NCI-H226 (cell line): ENCODE data around the gene PRR35.

Experiments used
- DNase-seq: peaks from one replicate; pipeline ENCODE4 v3.0.0-alpha.2; 2015

PRR35 gene

GRCh38 chr16:528111-529011, 31.8 kb upstream of the PRR35 start:
- peak; percentile 94 for DNase-seq

GRCh38 chr16:529012-529575, 31.1 kb upstream of the PRR35 start:
- DNase-seq = no peak

DNA sequence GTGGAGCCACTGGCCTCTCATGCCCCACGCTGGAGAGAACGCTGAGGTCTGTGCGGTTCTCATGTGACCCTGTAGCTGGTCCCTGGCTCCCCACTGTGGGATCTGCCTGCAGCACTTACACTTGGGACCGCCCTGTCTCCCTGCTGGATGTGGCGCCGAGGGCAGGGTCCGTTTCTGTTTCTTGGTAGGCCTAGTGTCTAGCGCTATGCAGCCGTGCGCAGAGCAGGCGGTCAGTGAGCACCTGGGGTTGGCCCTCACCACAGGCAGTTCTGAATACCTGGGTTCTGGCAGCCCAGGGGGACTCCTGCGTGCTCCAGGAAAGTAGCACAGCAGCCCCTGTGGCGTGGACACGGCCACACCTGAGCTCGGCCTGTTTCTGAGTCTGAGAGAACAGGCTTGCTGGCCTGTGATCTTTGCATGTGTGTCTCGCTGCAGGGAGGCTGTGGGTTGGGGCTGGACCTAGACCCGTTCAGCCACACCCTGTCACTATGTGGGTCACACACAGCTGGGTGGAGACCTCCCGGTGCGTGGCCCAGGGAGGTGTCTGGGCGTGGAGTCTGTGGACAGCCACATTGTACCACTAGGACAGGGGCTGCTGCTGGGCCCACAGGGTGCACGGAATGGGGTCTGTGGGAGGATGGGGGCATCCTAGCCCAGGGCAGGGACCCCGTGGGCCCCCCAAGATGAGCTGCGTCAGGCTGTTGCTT, 29.9 kb upstream of the PRR35 start:
- DNase-seq = no peak

GRCh38 chr16:531494-532125, 28.6 kb upstream of the PRR35 start:
- no peak for DNase-seq

- DNase-seq = no peak
Measured at GRCh38 chr16:533391-534123, 26.6 kb upstream of the PRR35 start.

DNA sequence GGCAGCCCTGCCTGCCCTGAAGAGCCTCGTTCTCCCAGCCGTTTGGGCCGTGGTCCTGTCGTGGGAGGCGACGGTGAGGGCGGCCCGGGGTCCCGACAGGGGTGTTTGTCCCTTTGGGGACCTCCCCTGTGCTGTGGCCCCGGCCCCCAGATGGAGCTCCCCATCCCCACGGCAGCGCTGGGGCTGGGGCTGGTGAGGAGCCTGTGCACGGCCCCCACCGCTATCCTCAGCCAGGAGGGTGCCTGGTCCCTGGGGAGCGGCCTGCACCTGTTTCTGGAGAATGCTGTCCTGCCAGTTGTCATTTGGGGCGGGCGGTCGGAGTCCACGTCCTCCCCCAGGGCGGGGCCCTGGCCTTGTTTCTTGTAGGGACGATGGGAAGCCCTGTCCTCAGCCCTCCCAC, 26.1 kb upstream of the PRR35 start:
- DNase-seq = no peak

GRCh38 chr16:534856-535445, 25.2 kb upstream of the PRR35 start:
- no peak for DNase-seq

- peak; percentile 27 for DNase-seq
Measured at GRCh38 chr16:535446-536405, 24.5 kb upstream of the PRR35 start.

- no peak for DNase-seq
Measured at GRCh38 chr16:536746-537145, 23.4 kb upstream of the PRR35 start.

DNA sequence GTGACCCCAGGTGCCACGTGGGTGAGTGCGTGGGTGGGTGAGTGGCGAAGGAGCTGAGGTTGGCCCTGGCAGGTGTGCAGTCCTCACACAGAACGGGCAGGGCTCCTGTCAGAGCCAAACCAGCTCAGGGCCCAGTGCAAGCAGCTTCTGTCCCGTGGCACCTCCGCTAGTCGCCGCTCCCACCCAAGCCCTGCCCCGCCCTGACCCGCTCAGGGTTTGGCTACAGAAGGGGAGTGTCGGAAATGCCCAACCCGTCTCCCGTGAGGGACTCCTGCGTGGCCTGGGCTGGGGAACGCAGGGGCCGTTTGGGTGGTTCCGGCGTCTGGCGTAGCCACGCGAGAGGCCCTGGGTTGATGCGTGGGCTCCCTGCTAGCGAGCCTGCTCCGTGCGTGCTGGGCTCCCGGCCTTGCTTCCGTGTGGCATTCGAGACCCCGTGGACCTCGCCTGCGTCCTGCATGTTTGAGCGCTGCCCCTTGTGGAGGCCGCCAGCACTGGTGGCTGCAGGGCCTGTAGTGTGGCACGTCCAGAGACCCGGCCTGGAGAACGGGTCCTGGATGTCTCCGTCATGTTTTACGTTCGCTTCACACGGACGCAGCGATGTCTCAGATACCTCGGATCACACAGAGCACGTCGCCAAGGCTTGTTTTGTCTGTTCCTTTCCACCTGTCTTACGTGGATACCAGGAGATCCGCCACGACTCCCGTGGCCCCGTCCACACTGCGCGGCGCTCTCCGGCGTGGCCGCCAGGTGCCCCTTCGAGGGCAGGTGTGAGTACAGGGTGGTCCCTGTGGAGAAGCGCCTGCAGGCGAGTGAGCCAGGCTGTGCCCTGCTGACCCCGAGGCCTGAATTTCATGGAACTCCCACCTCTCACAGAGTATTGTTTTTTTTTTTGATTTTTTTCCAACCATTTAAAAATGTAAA, 22.5 kb upstream of the PRR35 start:
- no peak for DNase-seq

DNA sequence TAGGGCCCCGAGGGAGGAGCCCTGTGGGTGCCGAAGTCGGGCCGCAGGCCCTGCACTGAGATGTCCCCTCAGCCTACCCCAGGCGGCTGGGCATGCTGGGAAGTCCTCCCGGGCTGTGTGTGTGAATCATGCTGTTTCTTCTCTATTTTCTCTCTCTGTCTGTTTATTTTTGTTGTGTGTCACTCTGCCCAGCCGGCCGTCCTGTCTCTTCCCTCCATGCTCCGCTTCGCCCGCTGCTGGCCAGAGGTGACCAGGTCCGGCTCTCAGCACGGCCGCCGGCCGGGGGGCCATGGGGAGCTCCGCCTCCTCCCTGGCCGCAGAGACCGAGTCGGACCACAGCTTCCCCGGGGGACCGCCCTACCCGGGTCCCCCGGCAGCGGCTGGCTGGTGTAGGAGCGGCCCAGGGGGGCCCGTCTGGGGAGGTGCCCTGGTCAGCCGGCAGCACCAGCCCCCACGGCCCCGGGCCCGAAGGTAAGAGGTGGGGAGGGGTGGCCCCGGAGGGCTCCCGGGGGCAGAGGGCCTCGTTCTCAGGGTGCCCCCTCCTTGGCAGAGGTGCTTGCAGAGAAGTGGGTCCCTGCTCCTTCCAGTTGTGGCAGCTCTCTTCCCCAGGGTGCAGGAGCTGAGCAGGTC, 20.2 kb upstream of the PRR35 start:
- DNase-seq = no peak

GRCh38 chr16:540645-541340, 19.4 kb upstream of the PRR35 start:
- DNase-seq = no peak

DNA sequence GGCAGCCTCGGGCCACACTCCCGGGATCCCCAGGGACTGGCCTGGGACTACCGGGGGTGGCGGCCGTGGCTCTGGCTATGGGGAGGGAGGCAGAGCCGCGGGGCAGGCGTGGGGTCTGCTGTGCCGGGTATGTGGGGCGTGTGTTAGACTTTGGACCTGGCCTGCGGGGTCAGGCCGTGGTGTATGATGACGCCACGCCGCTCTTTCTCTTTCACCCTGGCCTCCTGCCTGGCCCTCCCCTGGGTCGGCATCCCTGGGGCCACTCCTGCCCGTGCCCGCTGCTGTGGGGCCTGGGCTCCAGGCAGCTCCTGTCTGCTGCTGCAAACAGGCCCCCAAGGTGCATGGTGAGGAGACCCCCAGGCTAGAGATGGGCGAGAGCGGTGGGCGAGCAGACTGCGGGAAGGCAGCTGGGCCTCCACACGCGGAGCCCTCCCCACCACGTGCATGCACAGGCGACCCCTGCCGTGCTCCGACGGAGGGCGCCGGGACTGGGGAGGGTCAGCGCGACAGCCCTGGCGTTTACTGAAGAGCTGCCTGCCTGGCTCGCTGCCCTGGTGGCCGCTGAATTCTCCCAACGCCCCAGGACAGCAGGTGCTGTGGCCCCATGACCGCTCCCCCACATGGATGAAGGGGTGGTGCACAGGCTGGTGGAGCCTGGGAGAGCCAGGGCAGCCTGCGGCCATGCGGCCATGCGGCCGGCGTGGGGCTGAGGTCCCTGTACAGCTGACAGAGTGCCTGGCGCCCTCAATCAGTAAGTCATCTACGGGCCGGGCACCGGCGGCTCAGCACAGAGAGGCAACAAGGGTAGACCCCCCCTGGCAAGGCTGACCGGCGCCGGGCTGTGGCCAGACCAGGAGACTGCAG, 16.7 kb upstream of the PRR35 start:
- no peak for DNase-seq

DNA sequence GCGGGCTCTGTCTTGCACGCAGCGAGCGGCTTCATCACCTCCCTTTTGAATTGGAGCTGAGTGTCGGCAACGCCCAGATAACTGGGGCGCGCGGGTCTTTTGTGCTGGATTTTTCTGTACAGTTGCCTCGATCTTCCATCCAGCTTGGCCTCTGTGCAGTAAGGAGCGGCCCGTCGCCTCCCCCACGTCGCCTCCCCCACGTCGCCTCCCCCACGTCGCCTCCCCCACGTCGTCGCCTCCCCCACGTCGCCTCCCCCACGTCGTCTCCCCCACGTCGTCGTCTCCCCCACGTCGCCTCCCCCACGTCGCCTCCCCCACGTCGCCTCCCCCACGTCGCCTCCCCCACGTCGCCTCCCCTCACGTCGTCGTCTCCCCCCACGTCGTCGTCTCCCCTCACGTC, 15.7 kb upstream of the PRR35 start:
- no peak for DNase-seq

- DNase-seq = no peak
Measured at GRCh38 chr16:546909-547770, 13.1 kb upstream of the PRR35 start.

DNA sequence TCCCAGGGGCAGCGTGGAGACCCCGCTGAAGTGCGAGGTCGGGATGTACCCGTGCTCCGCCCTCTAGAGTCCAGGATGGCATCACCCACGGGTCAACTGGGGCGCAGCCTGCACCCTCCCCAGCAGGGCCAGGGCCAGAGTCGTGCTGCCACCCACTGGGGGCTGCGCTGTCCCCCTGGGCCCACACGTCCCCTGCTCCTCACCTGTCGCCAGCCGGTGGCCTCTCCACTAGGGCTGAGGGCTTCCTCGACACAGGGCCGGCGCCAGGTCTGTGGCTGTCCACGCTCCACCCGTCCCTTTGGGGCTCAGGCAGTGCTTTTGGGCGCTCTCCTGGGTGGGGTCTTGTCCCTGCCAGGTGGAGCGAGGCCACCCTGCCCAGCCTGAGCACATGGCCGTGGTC, 11.6 kb upstream of the PRR35 start:
- no peak for DNase-seq
